Esophagus squamous epithelium (tissue), 4 donors: ENCODE data around the gene SMU1.

Experiments used
- POLR2A ChIP-seq, 4 donors: fragments of 450-650 bp; IDR thresholded peaks; one replicate each; pipeline ENCODE4 v1.6.1; 2017; ENCODE audit warnings: antibody characterized with exemption in 4 of 4, mild to moderate bottlenecking in 4 of 4, moderate library complexity in 3 of 4
- TF ChIP-seq, protein P1 (sequence below), 6 experiments: fragments of 450-650 bp in 4 of 6; fragments of 200-600 bp in 2 of 6; sonication (generic) in 2 of 6; IDR thresholded peaks; one replicate each; pipeline ENCODE4 v1.5.1; 2016 to 2019; ENCODE audit warnings: antibody characterized with exemption in 6 of 6, mild to moderate bottlenecking in 4 of 6, moderate library complexity in 4 of 6

DNA sequence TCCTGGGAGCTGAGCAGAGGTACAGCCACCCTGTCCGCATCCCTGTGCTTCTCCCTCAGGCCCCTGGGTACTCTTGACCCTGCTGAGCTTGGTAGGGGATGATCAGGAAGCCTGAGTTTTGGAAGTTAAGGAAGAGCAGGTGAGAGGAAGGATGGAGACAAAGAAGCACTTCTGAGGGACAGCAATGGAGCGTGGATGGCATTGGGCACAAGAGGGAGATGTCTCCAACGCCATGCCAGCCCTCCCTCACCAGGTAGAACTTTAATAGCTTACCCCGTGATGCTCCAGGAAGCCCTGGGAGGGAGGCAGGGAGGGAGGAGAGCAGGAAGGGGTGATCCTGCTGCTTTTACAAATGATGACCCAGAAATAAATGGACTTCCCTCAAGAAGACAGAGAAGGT is 29.9 kb upstream of the SMU1 start:
- TF ChIP-seq, protein P1, sequence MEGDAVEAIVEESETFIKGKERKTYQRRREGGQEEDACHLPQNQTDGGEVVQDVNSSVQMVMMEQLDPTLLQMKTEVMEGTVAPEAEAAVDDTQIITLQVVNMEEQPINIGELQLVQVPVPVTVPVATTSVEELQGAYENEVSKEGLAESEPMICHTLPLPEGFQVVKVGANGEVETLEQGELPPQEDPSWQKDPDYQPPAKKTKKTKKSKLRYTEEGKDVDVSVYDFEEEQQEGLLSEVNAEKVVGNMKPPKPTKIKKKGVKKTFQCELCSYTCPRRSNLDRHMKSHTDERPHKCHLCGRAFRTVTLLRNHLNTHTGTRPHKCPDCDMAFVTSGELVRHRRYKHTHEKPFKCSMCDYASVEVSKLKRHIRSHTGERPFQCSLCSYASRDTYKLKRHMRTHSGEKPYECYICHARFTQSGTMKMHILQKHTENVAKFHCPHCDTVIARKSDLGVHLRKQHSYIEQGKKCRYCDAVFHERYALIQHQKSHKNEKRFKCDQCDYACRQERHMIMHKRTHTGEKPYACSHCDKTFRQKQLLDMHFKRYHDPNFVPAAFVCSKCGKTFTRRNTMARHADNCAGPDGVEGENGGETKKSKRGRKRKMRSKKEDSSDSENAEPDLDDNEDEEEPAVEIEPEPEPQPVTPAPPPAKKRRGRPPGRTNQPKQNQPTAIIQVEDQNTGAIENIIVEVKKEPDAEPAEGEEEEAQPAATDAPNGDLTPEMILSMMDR (IDR thresholded peaks at IDR 0.05) = no peak
- no peak for TF ChIP-seq POLR2A (IDR thresholded peaks at IDR 0.05)
